MM.1S (cell line): ENCODE measurements around the gene TOMM6.

Source experiments
- DNase-seq: peaks from one replicate; pipeline ENCODE4 v3.0.0-alpha.2; 2015
- H2AFZ ChIP-seq: fragments of 300-600 bp; sonication (generic); 2 replicates; pipeline ENCODE4 v1.6.0; 2016; ENCODE audit warnings: antibody characterized with exemption, low read length
- H3F3A ChIP-seq: fragments of 300-600 bp; sonication (generic); 2 replicates; pipeline ENCODE4 v1.6.1; 2016; ENCODE audit warnings: mild to moderate bottlenecking, antibody characterized with exemption, low read length, moderate library complexity, mixed read lengths; ENCODE audit not compliant: insufficient read depth
- H3K27ac ChIP-seq: fragments of 300-600 bp; sonication (generic); 2 replicates; pipeline ENCODE4 v1.5.1; 2016; ENCODE audit warnings: mild to moderate bottlenecking, low read length
- H3K27me3 ChIP-seq: fragments of 300-600 bp; sonication (generic); replicated peaks from 2 replicates; pipeline ENCODE4 v1.6.0; 2016; ENCODE audit warnings: low read length; ENCODE audit not compliant: insufficient read depth
- H3K36me3 ChIP-seq: fragments of 300-600 bp; sonication (generic); replicated peaks from 2 replicates; pipeline ENCODE4 v1.6.1; 2016; ENCODE audit warnings: mild to moderate bottlenecking, low read length, mixed read lengths; ENCODE audit not compliant: insufficient read depth
- H3K4me1 ChIP-seq: fragments of 300-600 bp; sonication (generic); 2 replicates; pipeline ENCODE4 v1.6.1; 2016; ENCODE audit warnings: low read length, mixed read lengths
- H3K4me2 ChIP-seq: fragments of 300-600 bp; sonication (generic); 2 replicates; pipeline ENCODE4 v1.6.0; 2016; ENCODE audit warnings: low read depth, low read length
- H3K4me3 ChIP-seq: fragments of 300-600 bp; sonication (generic); 2 replicates; pipeline ENCODE4 v1.5.1; 2016; ENCODE audit warnings: low read length, mixed read lengths
- H3K79me2 ChIP-seq: fragments of 300-600 bp; sonication (generic); 2 replicates; pipeline ENCODE4 v1.6.1; 2016; ENCODE audit warnings: mixed run types, low read length, mixed read lengths
- H3K9ac ChIP-seq: fragments of 300-600 bp; sonication (generic); 2 replicates; pipeline ENCODE4 v1.6.1; 2016; ENCODE audit warnings: low read length, mixed read lengths
- H3K9me2 ChIP-seq: fragments of 300-600 bp; sonication (generic); replicated peaks from 2 replicates; pipeline ENCODE4 v1.6.1; 2016; ENCODE audit warnings: mild to moderate bottlenecking, low read length, mixed read lengths; ENCODE audit not compliant: insufficient read depth
- H3K9me3 ChIP-seq: fragments of 300-600 bp; sonication (generic); replicated peaks from 2 replicates; pipeline ENCODE4 v1.6.1; 2016; ENCODE audit warnings: mild to moderate bottlenecking, low read length, mixed read lengths; ENCODE audit not compliant: insufficient read depth
- H4K20me1 ChIP-seq: fragments of 300-600 bp; sonication (generic); 2 replicates; pipeline ENCODE4 v1.6.1; 2016; ENCODE audit warnings: mild to moderate bottlenecking, low read length, moderate library complexity, mixed read lengths; ENCODE audit not compliant: insufficient read depth
- EZH2 ChIP-seq: fragments of 300-600 bp; sonication (generic); optimal IDR thresholded peaks from 2 replicates; pipeline ENCODE3; 2017; ENCODE audit warnings: low read depth, mild to moderate bottlenecking, antibody characterized with exemption, low read length, mixed read lengths
- EZH2phosphoT487 ChIP-seq: fragments of 300-600 bp; sonication (generic); IDR thresholded peaks from 2 replicates; pipeline ENCODE4 v1.6.1; 2018; ENCODE audit warnings: antibody characterized with exemption, low read length
- TF ChIP-seq, protein P1 (sequence below): fragments of 300-600 bp; sonication (generic); IDR thresholded peaks from 2 replicates; pipeline ENCODE4 v1.5.1; 2016; ENCODE audit warnings: antibody characterized with exemption, low read length, mixed read lengths

The TOMM6 gene

DNA sequence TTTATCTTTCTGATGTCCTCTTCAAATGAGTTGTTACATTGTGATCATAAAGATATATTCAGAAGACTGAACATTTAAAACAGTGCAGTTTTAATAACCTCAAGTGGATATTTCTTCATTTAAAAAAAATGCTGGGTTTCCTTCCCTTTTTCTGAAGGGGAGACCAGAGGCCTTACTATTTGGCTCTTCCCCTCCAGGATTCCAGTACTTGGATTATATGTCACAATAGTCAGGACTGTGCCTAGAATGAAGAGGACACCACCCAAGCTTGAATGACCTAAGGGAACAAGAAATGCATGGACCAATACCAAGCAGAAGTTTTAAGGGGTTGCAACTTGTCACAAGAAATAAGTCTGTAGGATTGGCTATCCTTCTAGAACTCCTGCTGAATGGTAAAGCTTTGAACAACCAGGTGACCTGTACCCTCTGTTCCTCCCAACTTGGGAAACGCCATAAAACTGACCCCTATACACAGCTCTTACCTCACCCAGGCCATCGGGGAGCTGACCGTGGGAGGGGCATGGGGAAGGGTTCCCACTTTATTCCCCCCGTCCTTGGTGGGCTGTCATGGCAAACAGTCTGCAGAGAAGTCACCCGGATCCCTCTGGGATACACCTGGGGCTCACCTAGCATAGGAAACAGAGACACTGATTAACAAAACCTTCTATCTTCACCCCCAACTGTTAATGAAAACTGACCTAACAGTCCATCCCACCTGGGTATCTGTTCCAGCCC, 9.8 kb upstream of the TOMM6 start:
- Histone ChIP-seq H3K4me2 (no peak overlapping the region), H3K4me3 (no peak overlapping the region), H4K20me1 (no peaks in the 10 kb centered on the region), H3K36me3 (no peaks in the 10 kb centered on the region), H3K9me2 (no peaks in the 10 kb centered on the region), H3K27me3 (peaks cover 17% of the 10 kb centered on the region), H3K4me1 (peaks cover 5% of the 10 kb centered on the region; the same call in 1 of the 2 replicates), H3K79me2 (no peaks in the 10 kb centered on the region), H3K9ac (no peak overlapping the region), H3K9me3 (no peaks in the 10 kb centered on the region), H3K27ac (no peak overlapping the region), H2AFZ (no peak overlapping the region), H3F3A (no peaks in the 10 kb centered on the region)
- DNase-seq: no peak
- TF ChIP-seq EZH2 (no peak), EZH2phosphoT487 (no peak)
- TF ChIP-seq, protein P1, sequence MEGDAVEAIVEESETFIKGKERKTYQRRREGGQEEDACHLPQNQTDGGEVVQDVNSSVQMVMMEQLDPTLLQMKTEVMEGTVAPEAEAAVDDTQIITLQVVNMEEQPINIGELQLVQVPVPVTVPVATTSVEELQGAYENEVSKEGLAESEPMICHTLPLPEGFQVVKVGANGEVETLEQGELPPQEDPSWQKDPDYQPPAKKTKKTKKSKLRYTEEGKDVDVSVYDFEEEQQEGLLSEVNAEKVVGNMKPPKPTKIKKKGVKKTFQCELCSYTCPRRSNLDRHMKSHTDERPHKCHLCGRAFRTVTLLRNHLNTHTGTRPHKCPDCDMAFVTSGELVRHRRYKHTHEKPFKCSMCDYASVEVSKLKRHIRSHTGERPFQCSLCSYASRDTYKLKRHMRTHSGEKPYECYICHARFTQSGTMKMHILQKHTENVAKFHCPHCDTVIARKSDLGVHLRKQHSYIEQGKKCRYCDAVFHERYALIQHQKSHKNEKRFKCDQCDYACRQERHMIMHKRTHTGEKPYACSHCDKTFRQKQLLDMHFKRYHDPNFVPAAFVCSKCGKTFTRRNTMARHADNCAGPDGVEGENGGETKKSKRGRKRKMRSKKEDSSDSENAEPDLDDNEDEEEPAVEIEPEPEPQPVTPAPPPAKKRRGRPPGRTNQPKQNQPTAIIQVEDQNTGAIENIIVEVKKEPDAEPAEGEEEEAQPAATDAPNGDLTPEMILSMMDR: no peak

DNA sequence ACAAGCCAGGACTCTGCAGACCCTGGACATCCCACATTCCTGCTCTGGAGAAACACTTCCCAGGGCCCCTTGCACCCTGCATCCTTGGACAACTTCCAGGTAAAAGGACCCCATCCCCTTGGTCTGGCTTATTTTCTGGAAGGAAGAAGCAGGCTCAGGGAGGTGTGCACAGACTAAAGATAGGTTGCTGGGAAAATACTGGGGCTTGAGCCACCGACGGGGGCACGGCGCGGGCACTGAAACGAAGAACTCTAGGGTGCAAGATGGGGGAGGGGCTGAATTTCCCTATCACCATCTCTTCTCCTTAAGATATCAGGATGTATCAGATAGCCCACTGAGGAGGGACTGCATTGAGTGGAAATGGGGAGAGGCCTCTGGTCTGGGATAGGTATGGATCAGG, 8.6 kb upstream of the TOMM6 start:
- H2AFZ ChIP-seq: peak overlapping the region; percentile 58; the same call in 1 of the 2 replicates
- no peak overlapping the region for H3K27ac ChIP-seq
- no peaks in the 10 kb centered on the region for H3F3A ChIP-seq
- H3K9ac ChIP-seq: peak overlapping the region; percentile 55; the same call in 1 of the 2 replicates
- peaks cover 5% of the 10 kb centered on the region; the same call in 1 of the 2 replicates for H3K4me1 ChIP-seq
- peak overlapping the region; percentile 69 for H3K4me3 ChIP-seq
- DNase-seq: no peak
- no peak for TF ChIP-seq EZH2
- TF ChIP-seq EZH2phosphoT487: no peak
- TF ChIP-seq, protein P1: no peak
- peaks cover 29% of the 10 kb centered on the region for H3K27me3 ChIP-seq
- no peaks in the 10 kb centered on the region for H4K20me1 ChIP-seq
- no peaks in the 10 kb centered on the region for H3K79me2 ChIP-seq
- H3K9me2 ChIP-seq: no peaks in the 10 kb centered on the region
- H3K36me3 ChIP-seq: no peaks in the 10 kb centered on the region
- peak overlapping the region; percentile 72 for H3K4me2 ChIP-seq
- H3K9me3 ChIP-seq: no peaks in the 10 kb centered on the region

DNA sequence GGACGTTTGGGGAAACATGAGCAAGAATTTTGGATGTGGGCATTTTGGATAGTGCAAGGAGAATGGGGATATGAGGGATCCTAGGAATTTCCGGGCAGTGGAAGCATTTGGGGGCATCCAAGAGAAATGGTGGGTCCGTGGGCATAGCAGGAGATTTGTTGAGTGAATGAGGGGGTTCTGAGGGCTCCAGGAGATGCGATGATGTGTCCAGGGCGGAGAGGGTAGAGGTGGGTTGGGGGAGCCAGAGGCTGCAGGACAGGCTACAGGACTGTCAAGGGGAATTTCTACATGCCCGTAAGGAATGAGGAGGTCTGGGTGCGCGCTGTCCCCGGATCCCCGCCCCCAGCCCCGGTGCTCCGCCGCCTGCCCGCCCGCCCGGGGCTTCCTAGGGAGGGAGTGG, 8.2 kb upstream of the TOMM6 start:
- H3K9me3 ChIP-seq: no peaks in the 10 kb centered on the region
- no peak for DNase-seq
- peak overlapping the region; percentile 72 for H3K4me2 ChIP-seq
- peak overlapping the region; percentile 55; the same call in 1 of the 2 replicates for H3K9ac ChIP-seq
- H3K79me2 ChIP-seq: no peaks in the 10 kb centered on the region
- no peaks in the 10 kb centered on the region for H4K20me1 ChIP-seq
- no peak for TF ChIP-seq EZH2
- TF ChIP-seq EZH2phosphoT487: no peak
- TF ChIP-seq, protein P1: no peak
- H3K36me3 ChIP-seq: no peaks in the 10 kb centered on the region
- no peak overlapping the region for H3K27ac ChIP-seq
- peaks cover 33% of the 10 kb centered on the region for H3K27me3 ChIP-seq
- no peaks in the 10 kb centered on the region for H3K9me2 ChIP-seq
- peak overlapping the region; percentile 58; the same call in 1 of the 2 replicates for H2AFZ ChIP-seq
- no peaks in the 10 kb centered on the region for H3F3A ChIP-seq
- peak overlapping the region; percentile 69 for H3K4me3 ChIP-seq
- peaks cover 5% of the 10 kb centered on the region; the same call in 1 of the 2 replicates for H3K4me1 ChIP-seq
